Inferior parietal cortex (tissue), 1 donor: Measurements from ENCODE around the gene CWC25.
"Not testable (repeated sequence)": the region's sequence is repeated elsewhere in the genome, so short reads cannot be mapped to it uniquely, and the experiment has no call there.

Source experiments
- DNase-seq: peaks from one replicate; pipeline ENCODE4 v3.0.0-alpha.2; 2016; ENCODE audit errors: extremely low spot score

The CWC25 gene

DNA sequence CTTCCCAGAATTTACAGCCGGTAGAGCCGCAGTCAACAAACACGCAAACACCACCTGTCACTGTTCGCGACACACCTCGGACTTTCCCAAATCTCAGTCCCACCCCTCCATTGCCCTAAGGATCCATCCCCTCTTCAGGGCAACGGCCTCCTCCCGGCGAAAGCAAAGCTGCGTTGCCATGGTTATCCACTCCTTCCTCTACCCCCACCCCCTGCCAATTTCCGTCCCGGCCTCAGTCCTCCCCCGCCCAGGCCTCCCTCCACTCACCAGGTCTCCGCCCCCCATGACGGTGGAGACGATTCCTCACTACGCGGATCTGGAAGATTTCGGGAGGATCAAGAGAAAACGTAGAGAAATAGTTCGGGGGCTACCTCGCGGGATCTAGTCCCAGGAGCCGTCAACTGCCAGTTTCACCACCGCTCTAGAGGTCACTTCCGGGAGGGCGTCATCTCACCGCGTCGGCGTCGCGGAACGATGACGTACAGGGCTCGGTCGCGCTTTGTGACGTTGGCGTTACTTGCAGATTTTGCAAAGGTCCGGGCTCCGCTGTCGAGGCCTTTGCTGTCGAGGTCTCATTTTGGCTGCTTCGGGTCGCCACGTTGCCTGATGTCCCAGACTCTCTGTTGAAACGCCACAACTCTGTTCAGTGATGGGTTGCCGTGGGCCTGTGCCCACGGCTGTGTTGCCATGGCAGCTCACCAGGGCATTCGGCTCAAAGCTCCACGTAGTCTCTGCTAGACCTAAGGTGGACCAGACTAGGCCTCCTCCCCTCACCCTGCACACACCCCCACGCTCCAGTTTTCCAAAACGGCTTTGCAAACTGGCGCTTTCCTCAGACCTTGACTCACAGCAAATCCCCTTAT, at the start of gene CWC25:
Gene CWC25, minus strand, starts transcription at position 423 of the 863 bp plus-strand sequence. Its CDS starts 138 bp downstream, at position 285.
- peak; percentile 97 for DNase-seq

DNA sequence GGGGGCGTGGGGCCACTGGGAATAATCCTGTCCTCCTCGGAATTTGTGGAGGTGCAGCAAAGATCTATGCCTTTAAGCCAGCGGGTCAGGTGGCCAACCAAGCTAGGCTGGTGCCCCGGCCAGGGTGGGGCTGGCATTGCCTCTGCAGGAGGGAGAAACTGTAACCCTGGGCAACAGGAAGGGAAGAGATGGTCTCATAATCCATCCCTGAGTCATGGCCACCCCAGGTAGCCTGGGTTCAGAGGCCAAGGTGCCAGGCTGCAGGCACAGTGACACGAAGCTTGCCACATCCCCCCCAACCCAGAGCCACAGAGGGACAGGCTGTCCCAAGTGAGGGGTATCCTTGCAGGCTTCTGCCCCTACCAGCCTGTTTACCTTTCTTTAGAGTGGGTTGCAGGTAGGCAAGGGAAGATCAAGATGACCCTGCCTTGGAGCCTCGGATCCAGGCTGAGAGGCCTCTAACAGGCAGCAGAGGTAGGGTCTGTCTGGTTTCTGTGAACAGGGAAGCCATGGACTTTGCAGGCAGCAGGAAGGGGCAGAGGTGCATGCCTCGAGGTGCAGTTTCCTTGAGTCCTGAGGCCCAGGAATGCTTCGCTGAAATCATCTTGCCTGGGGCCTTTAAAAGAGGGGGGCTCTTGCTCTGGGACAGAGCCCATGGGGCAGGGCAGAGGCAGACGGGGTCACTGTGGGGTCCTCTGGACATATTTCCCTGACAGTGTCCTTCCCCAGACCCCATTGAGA, 48.7 kb upstream of the CWC25 start:
- no peak for DNase-seq

- DNase-seq: no peak
These were observed 47.7 kb upstream of the CWC25 start for GRCh38 chr17:38872671-38873385.

- DNase-seq: no peak
These were observed 46.9 kb upstream of the CWC25 start for GRCh38 chr17:38872027-38872511.

DNA sequence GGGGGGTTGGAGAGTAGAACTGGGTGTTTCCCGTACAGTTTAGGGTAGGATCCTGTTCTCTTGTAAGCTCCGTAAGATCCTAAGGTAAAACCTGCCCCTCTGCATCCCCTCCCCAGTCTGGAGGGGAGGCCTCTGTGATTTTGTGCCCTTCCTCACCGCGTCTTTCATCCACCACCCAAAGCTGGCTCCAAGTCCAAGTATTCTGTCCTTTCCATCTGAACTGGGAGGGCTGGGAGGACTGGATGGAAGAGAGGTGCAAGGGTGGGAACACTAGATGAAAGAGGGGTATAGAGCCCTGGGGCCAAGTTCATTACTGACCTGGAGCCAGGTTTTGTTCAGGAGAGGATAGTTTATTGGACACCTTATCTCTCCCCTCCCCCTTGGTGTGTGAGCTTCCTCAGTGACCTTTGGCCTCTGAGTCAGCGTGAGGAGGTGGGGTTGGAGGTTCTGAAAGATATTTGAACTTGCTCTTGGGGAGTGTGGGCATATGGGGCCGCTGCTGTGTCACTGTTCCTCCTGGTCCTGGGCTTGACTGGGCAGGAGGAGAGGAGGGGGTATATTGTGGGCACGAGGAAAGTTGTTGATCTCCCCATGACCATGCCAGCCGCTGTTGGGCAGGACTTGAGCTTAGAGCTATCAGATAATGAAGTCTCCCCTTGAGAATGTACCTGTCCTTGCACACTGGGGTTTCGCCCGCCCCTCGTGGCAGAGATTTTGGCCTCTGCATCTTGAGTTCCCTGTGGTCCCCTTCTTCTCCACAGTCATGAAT, 46.3 kb upstream of the CWC25 start:
- no peak for DNase-seq

DNA sequence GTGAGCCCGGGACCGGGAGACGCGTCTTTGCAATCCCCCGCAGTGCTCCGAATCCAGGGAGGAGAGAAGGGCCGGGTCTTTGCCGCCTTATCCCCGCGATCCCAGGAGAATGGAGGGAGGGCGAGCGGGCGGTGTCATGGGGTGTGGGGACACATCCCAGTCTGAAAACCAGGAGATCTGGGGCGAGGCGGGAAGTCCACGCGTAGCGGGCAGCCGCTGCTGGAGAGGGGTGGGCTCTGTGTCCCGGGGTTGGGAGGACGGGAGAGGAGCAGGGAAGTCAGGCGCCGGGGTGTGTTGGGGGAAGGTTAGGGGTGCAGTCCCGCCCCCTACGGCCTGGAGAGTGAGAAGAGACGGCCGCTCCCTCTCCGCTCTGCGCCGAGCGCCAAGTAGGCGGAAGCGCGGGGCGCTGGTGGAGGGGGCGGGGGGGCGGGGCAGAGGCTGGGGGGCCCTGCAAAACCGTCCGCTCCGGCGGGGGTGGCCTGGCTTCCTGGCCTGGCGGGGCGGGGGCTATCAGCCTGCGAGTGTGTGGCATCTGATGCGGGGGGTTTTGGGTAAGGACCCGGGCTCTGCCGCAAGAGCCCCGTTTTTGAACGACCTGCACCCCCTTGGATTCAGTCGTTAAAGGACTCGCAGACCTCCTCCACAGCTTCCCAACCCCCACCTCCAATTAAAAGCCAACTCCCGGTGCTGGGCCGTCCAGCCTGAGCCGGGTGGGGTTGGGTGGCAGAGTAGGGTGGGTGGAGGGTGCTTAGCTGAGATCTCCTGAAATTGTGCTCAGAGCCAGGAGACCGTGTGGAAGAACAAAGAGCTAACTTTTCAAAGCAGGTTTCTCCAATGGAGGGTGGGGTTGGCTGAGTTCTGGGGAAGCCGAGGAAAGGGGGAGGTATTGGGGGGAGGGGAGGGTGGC, 45.4 kb upstream of the CWC25 start:
- DNase-seq: no peak

- peak; percentile 83 for DNase-seq
These were observed 44.6 kb upstream of the CWC25 start, which contains the start of gene LASP1 for GRCh38 chr17:38869526-38870258. LASP1 (plus strand) TSS chr17:38870058; CDS start chr17:38870190, 132 bp downstream.

DNA sequence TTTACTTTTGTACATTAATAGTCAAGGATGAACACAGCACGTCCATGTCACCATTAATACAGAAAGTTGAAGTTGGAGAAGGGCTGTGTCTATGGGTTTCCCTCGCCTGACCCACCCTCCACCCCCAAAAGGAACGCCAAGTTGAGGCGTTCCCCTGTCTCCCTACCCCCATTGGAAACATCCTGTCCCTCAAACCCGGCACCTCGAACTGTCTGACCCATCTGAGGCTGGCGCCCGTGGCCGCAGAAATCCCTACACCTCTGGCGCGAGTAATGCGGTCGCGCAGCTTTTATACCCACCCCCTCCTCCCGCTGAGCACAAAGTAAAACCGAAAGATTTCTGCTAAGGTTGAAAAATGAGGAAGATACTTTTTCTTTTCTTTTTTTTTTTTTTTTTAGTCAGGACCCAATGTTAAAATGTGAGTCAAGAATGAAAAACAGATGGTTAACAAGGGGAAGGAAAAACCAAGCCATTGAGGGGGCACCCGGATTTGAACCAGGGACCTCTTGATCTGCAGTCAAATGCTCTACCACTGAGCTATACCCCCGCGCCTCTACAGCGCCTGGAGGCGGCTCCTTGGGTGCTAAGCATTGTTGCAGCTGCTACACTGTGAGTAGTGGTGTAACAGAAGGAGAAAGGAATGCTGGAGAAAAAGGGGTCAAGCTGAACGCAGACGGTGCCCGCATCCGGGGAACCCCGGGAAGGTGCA, 43.9 kb upstream of the CWC25 start:
- peak; percentile 92 for DNase-seq

DNA sequence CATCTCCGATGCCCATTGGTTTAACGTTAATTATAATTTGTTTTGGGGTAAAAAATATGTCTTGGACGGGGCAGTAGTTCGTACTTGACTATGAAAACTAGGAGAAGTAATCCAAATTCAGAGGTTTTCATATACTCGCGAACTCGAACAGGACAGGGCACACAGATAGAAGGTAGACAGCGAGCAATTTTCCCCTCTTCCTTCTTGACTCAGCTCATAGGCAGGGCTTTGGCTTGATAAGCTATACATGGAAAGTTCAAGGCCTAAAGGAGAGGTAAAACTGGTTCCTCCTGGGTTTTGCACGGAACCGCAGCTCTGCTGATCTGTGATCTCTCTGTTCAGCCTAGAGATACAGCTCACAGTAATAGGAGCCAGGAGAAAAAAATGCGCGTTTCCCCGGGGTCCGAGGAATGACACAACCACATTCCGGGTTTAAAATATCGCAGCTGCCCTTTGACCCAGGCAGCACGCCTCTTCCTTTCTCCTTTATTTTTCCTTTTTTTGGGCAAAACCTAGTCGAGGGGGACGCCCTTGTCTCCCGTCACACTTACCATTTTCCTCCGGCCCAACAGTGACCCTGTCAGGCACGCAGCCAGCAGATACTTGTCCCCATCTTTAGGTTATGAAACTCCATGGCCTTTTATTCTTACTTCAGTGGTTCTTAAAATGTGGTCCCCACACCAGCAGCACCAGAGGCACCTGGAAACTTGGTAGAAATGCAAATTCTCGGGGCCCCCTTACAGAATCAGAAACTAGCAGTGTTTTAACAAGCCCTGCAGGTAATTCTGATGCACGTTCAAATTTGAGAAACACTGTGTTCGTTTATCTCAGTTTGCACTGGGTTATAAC, 43.1 kb upstream of the CWC25 start:
- peak; percentile 53 for DNase-seq

- peak; percentile 90 for DNase-seq
These were observed 42.3 kb upstream of the CWC25 start for GRCh38 chr17:38867179-38867967.

DNA sequence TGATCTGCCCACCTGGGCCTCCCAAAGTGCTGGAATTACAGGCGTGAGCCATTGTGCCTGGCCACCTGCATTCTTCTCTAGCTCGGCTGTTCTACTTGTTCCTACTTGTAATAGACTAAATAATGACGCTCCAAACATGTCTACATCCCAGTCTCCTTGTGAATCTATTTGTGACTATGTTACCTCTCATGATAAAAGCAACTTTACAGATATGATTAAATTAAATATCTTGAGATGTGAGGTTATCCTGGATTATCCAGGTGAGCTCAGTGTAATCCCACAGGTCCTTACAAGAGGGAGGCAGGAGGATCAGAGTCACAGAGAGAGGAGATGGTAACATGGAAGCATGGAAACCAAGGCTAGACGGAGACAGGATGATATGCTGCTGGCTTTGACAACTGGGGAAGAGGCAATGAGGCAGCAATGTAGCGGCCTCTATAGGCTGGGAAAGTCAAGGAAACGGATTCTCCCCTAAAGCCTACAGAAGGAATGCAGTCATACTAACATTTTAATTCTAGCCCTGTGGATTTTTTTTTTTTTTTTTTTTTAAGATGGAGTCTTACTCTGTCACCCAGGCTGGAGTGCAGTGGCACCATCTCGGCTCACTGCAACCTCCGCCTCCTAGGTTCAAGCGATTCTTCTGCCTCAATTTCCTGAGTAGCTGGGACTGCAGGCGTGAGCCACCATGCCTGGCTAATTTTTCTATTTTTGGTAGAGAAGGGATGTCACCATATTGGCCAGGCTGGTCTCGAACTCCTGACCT, 39.7 kb upstream of the CWC25 start:
- no peak for DNase-seq

- DNase-seq: no peak
These were observed 36.3 kb upstream of the CWC25 start for GRCh38 chr17:38861399-38861843.

DNA sequence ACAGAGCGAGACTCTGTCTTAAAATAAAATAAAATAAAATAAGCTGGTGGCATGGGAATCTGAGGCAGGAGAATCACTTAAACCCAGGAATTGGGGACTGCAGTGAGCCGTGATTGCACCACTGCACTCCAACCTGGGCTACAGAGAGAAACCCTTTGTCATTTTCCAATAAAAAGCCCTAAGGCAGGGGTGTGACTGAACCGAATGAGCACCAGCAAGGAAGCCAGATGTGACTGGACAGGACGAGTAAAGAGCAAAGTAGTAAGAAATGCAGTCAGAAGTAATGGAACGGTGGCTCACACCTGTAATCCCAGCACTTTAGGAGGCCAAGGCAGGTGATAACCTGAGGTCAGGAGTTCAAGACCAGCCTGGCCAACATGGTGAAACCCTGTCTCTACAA, 32.1 kb upstream of the CWC25 start:
- no peak for DNase-seq

- DNase-seq: not testable (repeated sequence)
These were observed 30.1 kb upstream of the CWC25 start for GRCh38 chr17:38855101-38855714.

DNA sequence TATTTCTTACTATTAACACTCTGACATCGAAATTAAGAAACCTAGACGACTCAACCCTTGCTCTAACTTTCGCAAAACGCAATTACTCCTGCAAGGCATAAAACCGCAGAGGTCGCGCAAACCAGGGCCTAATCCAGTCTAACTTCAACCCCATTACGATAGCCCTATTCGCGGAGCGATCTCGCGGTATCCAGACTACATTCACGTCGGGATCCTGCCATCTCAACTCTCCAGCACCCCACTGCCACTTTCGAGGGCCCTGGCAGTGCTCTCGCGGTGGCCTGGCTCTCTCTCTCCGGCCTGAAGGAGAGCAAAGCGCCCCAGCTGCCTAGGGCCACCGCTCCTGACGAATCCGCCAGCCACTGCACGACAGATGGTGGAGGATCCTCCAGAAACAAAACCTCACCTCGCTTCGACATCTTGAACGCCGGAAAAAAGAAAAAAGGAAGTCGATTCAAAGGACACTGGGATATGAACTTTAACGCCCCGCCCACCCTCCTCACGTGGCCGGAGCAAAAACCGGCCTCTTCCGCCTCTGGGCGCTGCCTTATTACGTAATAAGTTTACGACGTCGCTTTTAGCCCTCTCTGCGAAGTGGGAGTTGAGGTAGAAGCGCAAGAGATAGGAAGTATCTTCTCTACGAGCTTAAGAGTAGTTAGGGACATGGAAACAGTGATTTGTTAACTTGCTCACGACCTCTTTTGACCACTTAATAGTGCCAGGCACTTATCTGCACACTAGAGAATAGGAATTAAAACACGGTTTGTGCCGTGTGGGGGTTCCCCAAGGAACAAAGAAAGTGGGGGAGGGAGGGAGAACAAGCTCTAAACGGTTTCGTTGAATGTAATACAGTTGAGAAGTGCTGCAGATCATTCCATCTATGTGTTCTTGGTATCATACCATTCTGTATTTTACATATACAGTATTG, 28.4 kb upstream of the CWC25 start, which contains the start of gene RPL23:
Gene RPL23, minus strand, starts transcription at position 430 of the 928 bp plus-strand sequence. Its CDS starts 11 bp downstream, at position 419.
- DNase-seq: peak; percentile 99
